ENCODE data around the gene NAPSA.

- TF ChIP-seq CTCF (IDR thresholded peaks at IDR 0.05; ENCODE audit: low read length): no peak
- no peak for TF ChIP-seq EZH2 (IDR thresholded peaks at IDR 0.05; ENCODE audit: borderline replicate concordance, low read length)
These were observed 37.1 kb downstream of the NAPSA start for GRCh38 chr19:50328224-50328872.

Data from OCI-LY1 (cell line).